ENCODE data around the gene SPON1.

Gene SPON1

GRCh38 chr11:13964771-13965074 is 2.2 kb downstream of the SPON1 start:
- Histone ChIP-seq H3K9me2 (ENCODE audit: low read depth, low read length) (no peaks in the 10 kb centered on the region), H4K20me1 (ENCODE audit: insufficient read depth, low read length) (no peaks in the 10 kb centered on the region), H3K9ac (ENCODE audit: low read length) (no peak overlapping the region), H3K79me2 (ENCODE audit: insufficient read depth, low read length) (no peaks in the 10 kb centered on the region), H2AFZ (ENCODE audit: low read length) (no peak overlapping the region), H3K4me3 (ENCODE audit: low read depth, low read length, poor library complexity, severe bottlenecking) (no peak overlapping the region), H3K27me3 (ENCODE audit: insufficient read depth, low read length) (no peaks in the 10 kb centered on the region), H3F3A (ENCODE audit: insufficient read depth, low read length) (no peaks in the 10 kb centered on the region), H3K4me1 (ENCODE audit: insufficient read depth, low read length, severe bottlenecking) (no peaks in the 10 kb centered on the region), H3K9me3 (ENCODE audit: low read length) (no peaks in the 10 kb centered on the region), H3K4me2 (ENCODE audit: low read length) (no peak overlapping the region), H3K27ac (ENCODE audit: low read depth, low read length, poor library complexity, severe bottlenecking) (no peak overlapping the region), H3K36me3 (ENCODE audit: insufficient read depth, low read length) (no peaks in the 10 kb centered on the region)
- TF ChIP-seq EZH2 (IDR thresholded peaks at IDR 0.05; ENCODE audit: borderline replicate concordance, low read length): no peak

GRCh38 chr11:13965337-13965736 is 2.8 kb downstream of the SPON1 start:
- Histone ChIP-seq H2AFZ (ENCODE audit: low read length) (no peak overlapping the region), H3K4me1 (ENCODE audit: insufficient read depth, low read length, severe bottlenecking) (no peaks in the 10 kb centered on the region), H3K4me2 (ENCODE audit: low read length) (no peak overlapping the region), H3K27me3 (ENCODE audit: insufficient read depth, low read length) (no peaks in the 10 kb centered on the region), H3K4me3 (ENCODE audit: low read depth, low read length, poor library complexity, severe bottlenecking) (no peak overlapping the region), H3K27ac (ENCODE audit: low read depth, low read length, poor library complexity, severe bottlenecking) (no peak overlapping the region), H3K36me3 (ENCODE audit: insufficient read depth, low read length) (no peaks in the 10 kb centered on the region), H3K9ac (ENCODE audit: low read length) (no peak overlapping the region), H3K79me2 (ENCODE audit: insufficient read depth, low read length) (no peaks in the 10 kb centered on the region), H3F3A (ENCODE audit: insufficient read depth, low read length) (no peaks in the 10 kb centered on the region), H3K9me2 (ENCODE audit: low read depth, low read length) (no peaks in the 10 kb centered on the region), H4K20me1 (ENCODE audit: insufficient read depth, low read length) (no peaks in the 10 kb centered on the region), H3K9me3 (ENCODE audit: low read length) (no peaks in the 10 kb centered on the region)
- TF ChIP-seq CTCF (IDR thresholded peaks at IDR 0.05; ENCODE audit: low read length): no peak
- no peak for TF ChIP-seq EZH2 (IDR thresholded peaks at IDR 0.05; ENCODE audit: borderline replicate concordance, low read length)

- Histone ChIP-seq H3F3A (ENCODE audit: insufficient read depth, low read length) (no peaks in the 10 kb centered on the region), H3K36me3 (ENCODE audit: insufficient read depth, low read length) (no peaks in the 10 kb centered on the region), H3K27me3 (ENCODE audit: insufficient read depth, low read length) (no peaks in the 10 kb centered on the region), H4K20me1 (ENCODE audit: insufficient read depth, low read length) (no peaks in the 10 kb centered on the region), H3K4me2 (ENCODE audit: low read length) (no peak overlapping the region), H3K9me3 (ENCODE audit: low read length) (no peaks in the 10 kb centered on the region), H3K9ac (ENCODE audit: low read length) (no peak overlapping the region), H3K4me3 (ENCODE audit: low read depth, low read length, poor library complexity, severe bottlenecking) (no peak overlapping the region), H3K79me2 (ENCODE audit: insufficient read depth, low read length) (no peaks in the 10 kb centered on the region), H3K27ac (ENCODE audit: low read depth, low read length, poor library complexity, severe bottlenecking) (no peak overlapping the region), H3K9me2 (ENCODE audit: low read depth, low read length) (no peaks in the 10 kb centered on the region), H3K4me1 (ENCODE audit: insufficient read depth, low read length, severe bottlenecking) (no peaks in the 10 kb centered on the region), H2AFZ (ENCODE audit: low read length) (no peak overlapping the region)
- TF ChIP-seq EZH2 (IDR thresholded peaks at IDR 0.05; ENCODE audit: borderline replicate concordance, low read length) (no peak), CTCF (IDR thresholded peaks at IDR 0.05; ENCODE audit: low read length) (no peak)
Measured at GRCh38 chr11:13966013-13966412, 3.5 kb downstream of the SPON1 start.

GRCh38 chr11:13966486-13966885 is 4.0 kb downstream of the SPON1 start:
- no peaks in the 10 kb centered on the region for H3K4me1 ChIP-seq (ENCODE audit: insufficient read depth, low read length, severe bottlenecking)
- H3K27ac ChIP-seq (ENCODE audit: low read depth, low read length, poor library complexity, severe bottlenecking): no peak overlapping the region
- H3K79me2 ChIP-seq (ENCODE audit: insufficient read depth, low read length): no peaks in the 10 kb centered on the region
- no peak overlapping the region for H3K4me2 ChIP-seq (ENCODE audit: low read length)
- H3F3A ChIP-seq (ENCODE audit: insufficient read depth, low read length): no peaks in the 10 kb centered on the region
- no peaks in the 10 kb centered on the region for H3K9me3 ChIP-seq (ENCODE audit: low read length)
- H4K20me1 ChIP-seq (ENCODE audit: insufficient read depth, low read length): no peaks in the 10 kb centered on the region
- H2AFZ ChIP-seq (ENCODE audit: low read length): no peak overlapping the region
- no peaks in the 10 kb centered on the region for H3K9me2 ChIP-seq (ENCODE audit: low read depth, low read length)
- H3K4me3 ChIP-seq (ENCODE audit: low read depth, low read length, poor library complexity, severe bottlenecking): no peak overlapping the region
- no peak overlapping the region for H3K9ac ChIP-seq (ENCODE audit: low read length)
- no peaks in the 10 kb centered on the region for H3K27me3 ChIP-seq (ENCODE audit: insufficient read depth, low read length)
- TF ChIP-seq EZH2 (IDR thresholded peaks at IDR 0.05; ENCODE audit: borderline replicate concordance, low read length): no peak
- no peak for TF ChIP-seq CTCF (IDR thresholded peaks at IDR 0.05; ENCODE audit: low read length)
- H3K36me3 ChIP-seq (ENCODE audit: insufficient read depth, low read length): no peaks in the 10 kb centered on the region

Data from OCI-LY1 (cell line).